ENCODE measurements around the gene RILPL1.
"Not testable (repeated sequence)": the region's sequence is repeated elsewhere in the genome, so short reads cannot be mapped to it uniquely, and the experiment has no call there.

RILPL1 gene

GRCh38 chr12:123453165-123453564 lies 80.4 kb downstream of the RILPL1 start:
- H3F3A ChIP-seq (ENCODE audit: insufficient read depth, low read length): no peaks in the 10 kb centered on the region
- no peak overlapping the region for H3K4me3 ChIP-seq (ENCODE audit: low read depth, low read length, poor library complexity, severe bottlenecking)
- no peaks in the 10 kb centered on the region for H3K36me3 ChIP-seq (ENCODE audit: insufficient read depth, low read length)
- no peak overlapping the region for H2AFZ ChIP-seq (ENCODE audit: low read length)
- no peak overlapping the region for H3K27ac ChIP-seq (ENCODE audit: low read depth, low read length, poor library complexity, severe bottlenecking)
- H3K9me2 ChIP-seq (ENCODE audit: low read depth, low read length): no peaks in the 10 kb centered on the region
- H3K27me3 ChIP-seq (ENCODE audit: insufficient read depth, low read length): no peaks in the 10 kb centered on the region
- H4K20me1 ChIP-seq (ENCODE audit: insufficient read depth, low read length): no peaks in the 10 kb centered on the region
- H3K9me3 ChIP-seq (ENCODE audit: low read length): no peaks in the 10 kb centered on the region
- H3K4me1 ChIP-seq (ENCODE audit: insufficient read depth, low read length, severe bottlenecking): peaks cover 5% of the 10 kb centered on the region
- H3K4me2 ChIP-seq (ENCODE audit: low read length): no peak overlapping the region
- no peaks in the 10 kb centered on the region for H3K79me2 ChIP-seq (ENCODE audit: insufficient read depth, low read length)
- no peak for TF ChIP-seq EZH2 (IDR thresholded peaks at IDR 0.05; ENCODE audit: borderline replicate concordance, low read length)
- no peak for TF ChIP-seq CTCF (IDR thresholded peaks at IDR 0.05; ENCODE audit: low read length)
- no peak overlapping the region for H3K9ac ChIP-seq (ENCODE audit: low read length)

GRCh38 chr12:123452276-123452550 lies 81.3 kb downstream of the RILPL1 start:
- H3F3A ChIP-seq (ENCODE audit: insufficient read depth, low read length); H3K9me2 ChIP-seq (ENCODE audit: low read depth, low read length); H3K4me3 ChIP-seq (ENCODE audit: low read depth, low read length, poor library complexity, severe bottlenecking); H3K9ac ChIP-seq (ENCODE audit: low read length); H3K4me1 ChIP-seq (ENCODE audit: insufficient read depth, low read length, severe bottlenecking); H3K4me2 ChIP-seq (ENCODE audit: low read length); H2AFZ ChIP-seq (ENCODE audit: low read length); H3K27ac ChIP-seq (ENCODE audit: low read depth, low read length, poor library complexity, severe bottlenecking); H3K9me3 ChIP-seq (ENCODE audit: low read length); H3K79me2 ChIP-seq (ENCODE audit: insufficient read depth, low read length); H3K36me3 ChIP-seq (ENCODE audit: insufficient read depth, low read length); H3K27me3 ChIP-seq (ENCODE audit: insufficient read depth, low read length); H4K20me1 ChIP-seq (ENCODE audit: insufficient read depth, low read length): not testable (repeated sequence)

GRCh38 chr12:123450636-123451035 lies 82.9 kb downstream of the RILPL1 start:
- H3K27ac ChIP-seq (ENCODE audit: low read depth, low read length, poor library complexity, severe bottlenecking): no peak overlapping the region

More at GRCh38 chr12:123450636-123451035, 82.9 kb downstream of the RILPL1 start:
- no peak overlapping the region for H2AFZ ChIP-seq (ENCODE audit: low read length)
- H3K79me2 ChIP-seq (ENCODE audit: insufficient read depth, low read length): no peaks in the 10 kb centered on the region
- no peaks in the 10 kb centered on the region for H3F3A ChIP-seq (ENCODE audit: insufficient read depth, low read length)
- H4K20me1 ChIP-seq (ENCODE audit: insufficient read depth, low read length): no peaks in the 10 kb centered on the region
- peaks cover 15% of the 10 kb centered on the region for H3K4me1 ChIP-seq (ENCODE audit: insufficient read depth, low read length, severe bottlenecking)
- H3K4me3 ChIP-seq (ENCODE audit: low read depth, low read length, poor library complexity, severe bottlenecking): no peak overlapping the region
- no peak overlapping the region for H3K9ac ChIP-seq (ENCODE audit: low read length)
- H3K4me2 ChIP-seq (ENCODE audit: low read length): no peak overlapping the region
- no peak for TF ChIP-seq EZH2 (IDR thresholded peaks at IDR 0.05; ENCODE audit: borderline replicate concordance, low read length)
- no peak for TF ChIP-seq CTCF (IDR thresholded peaks at IDR 0.05; ENCODE audit: low read length)
- no peaks in the 10 kb centered on the region for H3K36me3 ChIP-seq (ENCODE audit: insufficient read depth, low read length)
- no peaks in the 10 kb centered on the region for H3K27me3 ChIP-seq (ENCODE audit: insufficient read depth, low read length)
- H3K9me3 ChIP-seq (ENCODE audit: low read length): no peaks in the 10 kb centered on the region
- H3K9me2 ChIP-seq (ENCODE audit: low read depth, low read length): no peaks in the 10 kb centered on the region
